HPDE6-E6E7 (cell line): Measurements from ENCODE around the gene UNC13C.

Experiments used
- DNase-seq: peaks from one replicate; pipeline ENCODE4 v3.0.0; 2011; ENCODE audit warnings: missing footprints; ENCODE audit errors: extremely low spot score

The UNC13C gene

GRCh38 chr15:54566654-54567053 lies 588.4 kb downstream of the UNC13C start:
- DNase-seq = no peak

GRCh38 chr15:54567408-54568035 lies 589.3 kb downstream of the UNC13C start:
- no peak for DNase-seq

GRCh38 chr15:54568381-54568780 lies 590.1 kb downstream of the UNC13C start:
- DNase-seq = no peak

- DNase-seq = no peak
These were observed 593.3 kb downstream of the UNC13C start for GRCh38 chr15:54571576-54571975.

- no peak for DNase-seq
These were observed 597.3 kb downstream of the UNC13C start for GRCh38 chr15:54575586-54575985.

- no peak for DNase-seq
These were observed 598.2 kb downstream of the UNC13C start for GRCh38 chr15:54576298-54576935.

- DNase-seq = no peak
These were observed 599.4 kb downstream of the UNC13C start for GRCh38 chr15:54577476-54578250.

GRCh38 chr15:54579855-54580254 lies 601.6 kb downstream of the UNC13C start:
- no peak for DNase-seq

- peak; percentile 2 for DNase-seq
These were observed 602.4 kb downstream of the UNC13C start for GRCh38 chr15:54580643-54581042.

GRCh38 chr15:54582863-54583643 lies 604.8 kb downstream of the UNC13C start:
- no peak for DNase-seq

- no peak for DNase-seq
These were observed 606.8 kb downstream of the UNC13C start for GRCh38 chr15:54585063-54585462.

GRCh38 chr15:54594115-54594514 lies 615.9 kb downstream of the UNC13C start:
- DNase-seq = no peak

GRCh38 chr15:54599386-54599785 lies 621.1 kb downstream of the UNC13C start:
- DNase-seq = no peak

- no peak for DNase-seq
These were observed 626.8 kb downstream of the UNC13C start for GRCh38 chr15:54605043-54605442.

GRCh38 chr15:54605556-54605955 lies 627.3 kb downstream of the UNC13C start:
- no peak for DNase-seq

- DNase-seq = no peak
These were observed 630.9 kb downstream of the UNC13C start for GRCh38 chr15:54608876-54609835.

GRCh38 chr15:54618120-54618519 lies 639.9 kb downstream of the UNC13C start:
- DNase-seq = no peak

- DNase-seq = no peak
These were observed 640.9 kb downstream of the UNC13C start for GRCh38 chr15:54619180-54619579.

- DNase-seq = no peak
These were observed 642.7 kb downstream of the UNC13C start for GRCh38 chr15:54620916-54621315.

GRCh38 chr15:54636147-54636546 lies 657.9 kb downstream of the UNC13C start:
- DNase-seq = no peak

GRCh38 chr15:54638666-54639065 lies 660.4 kb downstream of the UNC13C start:
- DNase-seq = no peak
